Nephron progenitor cell (in vitro differentiated cells): ENCODE measurements around the gene PTX3.

Experiments
- DNase-seq: peaks from one replicate; pipeline ENCODE4 v3.0.0; 2021
- H3K27ac Mint-ChIP-seq: 2 replicates; pipeline ENCODE4 v1.8.0; 2021; ENCODE audit warnings: mild to moderate bottlenecking, moderate library complexity, mixed read lengths
- H3K27me3 Mint-ChIP-seq: 2 replicates; pipeline ENCODE4 v1.8.0; 2021; ENCODE audit warnings: mild to moderate bottlenecking, low read depth, mixed read lengths; ENCODE audit not compliant: poor library complexity
- H3K36me3 Mint-ChIP-seq: 2 replicates; pipeline ENCODE4 v1.8.0; 2021; ENCODE audit warnings: low read depth, mixed read lengths
- H3K4me1 Mint-ChIP-seq: 2 replicates; pipeline ENCODE4 v1.8.0; 2021; ENCODE audit warnings: mixed read lengths
- H3K4me3 Mint-ChIP-seq: 2 replicates; pipeline ENCODE4 v1.8.0; 2021; ENCODE audit warnings: mild to moderate bottlenecking, moderate library complexity, mixed read lengths
- H3K9me3 Mint-ChIP-seq: 2 replicates; pipeline ENCODE4 v1.8.0; 2021; ENCODE audit warnings: mild to moderate bottlenecking, moderate library complexity, mixed read lengths
- TF ChIP-seq, protein P1 (sequence below): fragments of 200-600 bp; sonication (generic); IDR thresholded peaks from 2 replicates; pipeline ENCODE4 v1.5.0; 2021; ENCODE audit warnings: antibody characterized with exemption

Gene PTX3

DNA sequence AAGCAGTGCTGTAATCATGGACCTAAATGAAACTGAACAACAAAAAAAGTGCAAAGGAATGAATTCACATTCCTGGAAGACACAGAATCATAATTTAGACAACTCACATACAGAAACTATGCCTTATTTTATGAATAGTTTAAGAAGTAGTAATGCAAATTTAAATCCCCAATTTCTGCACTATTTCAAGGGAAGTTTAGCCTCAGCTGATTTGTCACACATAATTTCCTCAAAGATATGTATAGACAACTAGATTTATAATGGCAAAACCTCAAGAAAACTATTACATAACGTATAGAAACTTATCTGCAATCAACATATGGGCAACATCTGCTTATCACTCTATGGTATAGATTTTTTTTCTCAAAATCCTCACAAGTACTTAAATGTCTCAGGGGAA lies 7.8 kb upstream of the PTX3 start:
- Mint-ChIP-seq H3K9me3 (peaks cover 8% of the 10 kb centered on the region), H3K4me3 (no peak overlapping the region), H3K27me3 (peaks cover 4% of the 10 kb centered on the region), H3K27ac (no peak overlapping the region), H3K36me3 (no peaks in the 10 kb centered on the region), H3K4me1 (no peaks in the 10 kb centered on the region)
- no peak for DNase-seq
- TF ChIP-seq, protein P1, sequence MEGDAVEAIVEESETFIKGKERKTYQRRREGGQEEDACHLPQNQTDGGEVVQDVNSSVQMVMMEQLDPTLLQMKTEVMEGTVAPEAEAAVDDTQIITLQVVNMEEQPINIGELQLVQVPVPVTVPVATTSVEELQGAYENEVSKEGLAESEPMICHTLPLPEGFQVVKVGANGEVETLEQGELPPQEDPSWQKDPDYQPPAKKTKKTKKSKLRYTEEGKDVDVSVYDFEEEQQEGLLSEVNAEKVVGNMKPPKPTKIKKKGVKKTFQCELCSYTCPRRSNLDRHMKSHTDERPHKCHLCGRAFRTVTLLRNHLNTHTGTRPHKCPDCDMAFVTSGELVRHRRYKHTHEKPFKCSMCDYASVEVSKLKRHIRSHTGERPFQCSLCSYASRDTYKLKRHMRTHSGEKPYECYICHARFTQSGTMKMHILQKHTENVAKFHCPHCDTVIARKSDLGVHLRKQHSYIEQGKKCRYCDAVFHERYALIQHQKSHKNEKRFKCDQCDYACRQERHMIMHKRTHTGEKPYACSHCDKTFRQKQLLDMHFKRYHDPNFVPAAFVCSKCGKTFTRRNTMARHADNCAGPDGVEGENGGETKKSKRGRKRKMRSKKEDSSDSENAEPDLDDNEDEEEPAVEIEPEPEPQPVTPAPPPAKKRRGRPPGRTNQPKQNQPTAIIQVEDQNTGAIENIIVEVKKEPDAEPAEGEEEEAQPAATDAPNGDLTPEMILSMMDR: no peak

DNA sequence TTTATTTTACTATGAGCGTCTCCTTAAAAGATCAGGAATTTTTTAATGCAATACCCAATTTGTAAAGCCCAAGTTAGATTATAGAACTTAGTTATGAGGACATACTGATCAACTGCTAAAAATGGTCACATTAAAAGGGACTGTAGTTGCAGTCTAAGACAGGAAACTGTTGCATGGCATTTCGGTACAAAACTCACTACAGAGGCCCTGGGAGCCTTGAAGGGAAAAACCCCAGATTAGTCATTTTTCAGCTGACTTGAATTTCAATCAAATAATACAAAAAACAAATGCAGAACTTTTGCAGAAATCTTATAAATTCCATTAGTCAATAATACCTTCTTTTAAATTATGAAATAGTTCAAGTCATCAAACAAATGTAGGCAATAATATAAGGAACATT lies 6.9 kb upstream of the PTX3 start:
- Mint-ChIP-seq H3K27ac (no peak overlapping the region), H3K4me3 (no peak overlapping the region), H3K36me3 (no peaks in the 10 kb centered on the region), H3K4me1 (no peaks in the 10 kb centered on the region), H3K27me3 (peaks cover 6% of the 10 kb centered on the region), H3K9me3 (peaks cover 3% of the 10 kb centered on the region)
- TF ChIP-seq, protein P1: no peak
- no peak for DNase-seq

DNA sequence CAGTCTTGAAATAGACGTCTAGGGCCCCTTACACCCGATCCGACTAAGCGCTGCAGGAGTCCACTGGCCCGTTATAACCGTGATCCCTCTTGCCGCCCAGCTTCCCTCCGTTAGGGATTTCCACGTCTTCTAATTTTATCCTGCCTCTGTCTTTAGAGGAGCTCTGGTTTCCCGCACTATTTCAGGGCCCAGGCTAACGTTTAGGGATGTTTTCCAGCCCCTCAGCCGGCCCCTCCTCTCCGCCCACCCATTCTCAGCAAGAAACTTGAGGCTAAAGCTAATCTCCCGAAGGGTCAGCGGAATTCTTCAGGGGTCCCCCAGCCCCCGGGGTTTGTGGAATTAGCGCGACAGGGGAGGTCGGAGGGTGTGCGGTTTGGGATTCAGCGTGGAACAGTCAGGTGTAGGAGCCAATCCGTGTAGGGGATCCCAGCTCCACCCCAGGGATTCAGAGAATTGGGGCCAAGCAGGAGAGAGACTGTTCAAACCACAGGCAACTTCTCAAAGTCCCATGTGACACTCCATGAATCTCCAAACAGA lies 1.6 kb downstream of the PTX3 start:
- Mint-ChIP-seq H3K4me3 (peak overlapping the region; percentile 91), H3K4me1 (peaks cover 20% of the 10 kb centered on the region), H3K36me3 (no peaks in the 10 kb centered on the region), H3K9me3 (peaks cover 7% of the 10 kb centered on the region), H3K27me3 (peaks cover 12% of the 10 kb centered on the region), H3K27ac (no peak overlapping the region)
- DNase-seq: peak; percentile 17
- TF ChIP-seq, protein P1: no peak

DNA sequence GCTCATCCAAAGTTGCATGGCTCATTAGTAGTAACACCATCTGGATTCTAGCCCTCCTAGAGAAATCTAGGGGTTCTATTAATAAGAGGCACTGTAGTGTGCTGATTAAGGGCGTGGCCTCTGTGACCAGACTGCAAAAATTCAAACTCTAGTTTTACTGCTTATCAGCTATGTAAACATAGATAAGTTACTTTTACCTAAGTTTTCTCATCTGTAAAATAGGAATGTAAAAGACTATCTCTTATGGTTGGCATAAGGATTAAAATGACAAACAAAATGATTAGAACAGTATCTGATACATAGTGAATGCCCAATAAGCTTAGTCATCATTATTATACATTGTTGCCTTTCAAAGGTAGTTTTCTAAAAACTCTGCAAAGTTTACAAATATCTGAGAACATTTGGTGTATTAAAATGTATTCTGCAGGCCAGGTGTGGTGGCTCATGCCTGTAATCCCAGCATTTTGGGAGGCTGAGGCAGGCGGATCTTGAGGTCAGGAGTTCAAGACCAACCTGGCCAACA lies 4.5 kb downstream of the PTX3 start:
- Mint-ChIP-seq H3K36me3 (no peaks in the 10 kb centered on the region), H3K4me3 (no peak overlapping the region), H3K9me3 (no peaks in the 10 kb centered on the region), H3K27me3 (peaks cover 6% of the 10 kb centered on the region), H3K4me1 (peaks cover 20% of the 10 kb centered on the region), H3K27ac (no peak overlapping the region)
- DNase-seq: no peak
- TF ChIP-seq, protein P1: no peak

DNA sequence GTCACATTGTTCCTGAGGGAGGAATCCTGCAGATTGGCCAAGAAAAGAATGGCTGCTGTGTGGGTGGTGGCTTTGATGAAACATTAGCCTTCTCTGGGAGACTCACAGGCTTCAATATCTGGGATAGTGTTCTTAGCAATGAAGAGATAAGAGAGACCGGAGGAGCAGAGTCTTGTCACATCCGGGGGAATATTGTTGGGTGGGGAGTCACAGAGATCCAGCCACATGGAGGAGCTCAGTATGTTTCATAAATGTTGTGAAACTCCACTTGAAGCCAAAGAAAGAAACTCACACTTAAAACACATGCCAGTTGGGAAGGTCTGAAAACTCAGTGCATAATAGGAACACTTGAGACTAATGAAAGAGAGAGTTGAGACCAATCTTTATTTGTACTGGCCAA lies 6.1 kb downstream of the PTX3 start:
- Mint-ChIP-seq H3K36me3 (no peaks in the 10 kb centered on the region), H3K4me1 (peaks cover 10% of the 10 kb centered on the region)

More for the DNA sequence above, 6.1 kb downstream of the PTX3 start:
- DNase-seq: no peak
- Mint-ChIP-seq H3K4me3 (no peak overlapping the region), H3K9me3 (no peaks in the 10 kb centered on the region), H3K27me3 (peaks cover 6% of the 10 kb centered on the region), H3K27ac (no peak overlapping the region)
- TF ChIP-seq, protein P1: no peak
